K562 (cell line): ENCODE results near the gene TBC1D2.

Experiments used
- CBX1 ChIP-seq: sonication (generic); IDR thresholded peaks from 2 replicates; pipeline ENCODE4 v1.6.1; 2016; ENCODE audit warnings: antibody characterized with exemption, low read depth, mild to moderate bottlenecking
- CTCF ChIP-seq, 3 experiments: IDR thresholded peaks in 2 of 3; conservative IDR thresholded peaks in 1 of 3; 2 replicates each; pipeline ENCODE4 v1.5.1; 2011 to 2012; ENCODE audit warnings: low read length in 3 of 3, mild to moderate bottlenecking in 3 of 3, control low read depth in 2 of 3, improper control_type of control experiment in 1 of 3, inconsistent platforms in 1 of 3, low read depth in 1 of 3, mixed read lengths in 1 of 3, moderate library complexity in 1 of 3; ENCODE audit not compliant: insufficient read depth in 2 of 3
- ESRRB ChIP-seq: fragments of 250-450 bp; sonication (Bioruptor Pico); IDR thresholded peaks from 2 replicates; pipeline ENCODE4 v1.5.0; 2020; ENCODE audit warnings: mild to moderate bottlenecking, moderate library complexity, borderline replicate concordance
- MITF ChIP-seq: IDR thresholded peaks from 2 replicates; pipeline ENCODE4 v1.6.1; 2014; ENCODE audit warnings: antibody characterized with exemption
- NR3C1 ChIP-seq: sonication (generic); formaldehyde crosslinking; IDR thresholded peaks from 2 replicates; pipeline ENCODE4 v1.8.1; 2022; ENCODE audit warnings: missing genetic modification reagents
- SFPQ ChIP-seq: fragments of 200-400 bp; formaldehyde crosslinking; IDR thresholded peaks from 2 replicates; pipeline ENCODE4 v1.6.1; 2017; ENCODE audit warnings: mild to moderate bottlenecking, low read depth, low read length, moderate library complexity
- SMAD1 ChIP-seq: fragments of 150-350 bp; IDR thresholded peaks from 2 replicates; pipeline ENCODE4 v1.6.1; 2014; ENCODE audit warnings: low read length, low read depth; ENCODE audit not compliant: partially characterized antibody
- SMARCB1 ChIP-seq: IDR thresholded peaks from 2 replicates; pipeline ENCODE4 v1.6.1; 2011; ENCODE audit warnings: improper control_type of control experiment, low read depth; ENCODE audit not compliant: insufficient read length
- TCF7L2 ChIP-seq: fragments of 150-350 bp; IDR thresholded peaks from 2 replicates; pipeline ENCODE4 v1.6.1; 2016; ENCODE audit warnings: low read depth, mild to moderate bottlenecking, low read length, moderate library complexity
- TRIM28 ChIP-seq: fragments of 450-650 bp; IDR thresholded peaks from 2 replicates; pipeline ENCODE4 v1.6.1; 2017
- ZNF41 ChIP-seq: fragments of 250-450 bp; sonication (Bioruptor Pico); conservative IDR thresholded peaks from 2 replicates; pipeline ENCODE4 v1.4.0; 2020; ENCODE audit warnings: mild to moderate bottlenecking
- ZSCAN29 ChIP-seq: fragments of 450-650 bp; IDR thresholded peaks from 2 replicates; pipeline ENCODE4 v1.6.1; 2017
- TF ChIP-seq, protein P1 (sequence below): fragments of 250-450 bp; sonication (Bioruptor Pico); IDR thresholded peaks from 2 replicates; pipeline ENCODE4 v1.8.0; 2022; ENCODE audit warnings: moderate library complexity, mild to moderate bottlenecking, inconsistent platforms
- TF ChIP-seq, protein P2 (sequence below): fragments of 250-450 bp; sonication (Bioruptor Pico); IDR thresholded peaks from 2 replicates; pipeline ENCODE4 v1.5.0; 2020; ENCODE audit warnings: mild to moderate bottlenecking, borderline replicate concordance

GRCh38 chr9:98288881-98289280 lies 33.4 kb upstream of the TBC1D2 start:
- TF ChIP-seq ZNF41 (CRISPR knock-in tag): no peak
- no peak for TF ChIP-seq SMARCB1
- no peak for TF ChIP-seq TRIM28
- no peak for TF ChIP-seq SMAD1
- no peak for TF ChIP-seq NR3C1 (CRISPR knock-in tag)
- TF ChIP-seq TCF7L2: no peak
- no peak for TF ChIP-seq SFPQ
- TF ChIP-seq MITF: no peak
- TF ChIP-seq ESRRB: no peak
- TF ChIP-seq, protein P1, sequence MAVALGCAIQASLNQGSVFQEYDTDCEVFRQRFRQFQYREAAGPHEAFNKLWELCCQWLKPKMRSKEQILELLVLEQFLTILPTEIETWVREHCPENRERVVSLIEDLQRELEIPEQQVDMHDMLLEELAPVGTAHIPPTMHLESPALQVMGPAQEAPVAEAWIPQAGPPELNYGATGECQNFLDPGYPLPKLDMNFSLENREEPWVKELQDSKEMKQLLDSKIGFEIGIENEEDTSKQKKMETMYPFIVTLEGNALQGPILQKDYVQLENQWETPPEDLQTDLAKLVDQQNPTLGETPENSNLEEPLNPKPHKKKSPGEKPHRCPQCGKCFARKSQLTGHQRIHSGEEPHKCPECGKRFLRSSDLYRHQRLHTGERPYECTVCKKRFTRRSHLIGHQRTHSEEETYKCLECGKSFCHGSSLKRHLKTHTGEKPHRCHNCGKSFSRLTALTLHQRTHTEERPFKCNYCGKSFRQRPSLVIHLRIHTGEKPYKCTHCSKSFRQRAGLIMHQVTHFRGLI (CRISPR knock-in tag): no peak
- TF ChIP-seq, protein P2, sequence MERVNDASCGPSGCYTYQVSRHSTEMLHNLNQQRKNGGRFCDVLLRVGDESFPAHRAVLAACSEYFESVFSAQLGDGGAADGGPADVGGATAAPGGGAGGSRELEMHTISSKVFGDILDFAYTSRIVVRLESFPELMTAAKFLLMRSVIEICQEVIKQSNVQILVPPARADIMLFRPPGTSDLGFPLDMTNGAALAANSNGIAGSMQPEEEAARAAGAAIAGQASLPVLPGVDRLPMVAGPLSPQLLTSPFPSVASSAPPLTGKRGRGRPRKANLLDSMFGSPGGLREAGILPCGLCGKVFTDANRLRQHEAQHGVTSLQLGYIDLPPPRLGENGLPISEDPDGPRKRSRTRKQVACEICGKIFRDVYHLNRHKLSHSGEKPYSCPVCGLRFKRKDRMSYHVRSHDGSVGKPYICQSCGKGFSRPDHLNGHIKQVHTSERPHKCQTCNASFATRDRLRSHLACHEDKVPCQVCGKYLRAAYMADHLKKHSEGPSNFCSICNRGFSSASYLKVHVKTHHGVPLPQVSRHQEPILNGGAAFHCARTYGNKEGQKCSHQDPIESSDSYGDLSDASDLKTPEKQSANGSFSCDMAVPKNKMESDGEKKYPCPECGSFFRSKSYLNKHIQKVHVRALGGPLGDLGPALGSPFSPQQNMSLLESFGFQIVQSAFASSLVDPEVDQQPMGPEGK (CRISPR knock-in tag): no peak
- TF ChIP-seq CBX1: no peak
- TF ChIP-seq CTCF (IDR thresholded peaks at IDR 0.05 in 2 of 3, conservative IDR thresholded peaks at IDR 0.05 in 1 of 3; ENCODE audit: insufficient read depth in 2 of 3, low read depth in 1 of 3, low read length in 3 of 3): no peak
- TF ChIP-seq ZSCAN29: no peak
